GM10847 (cell line): ENCODE results near the gene ARL6IP1.

Experiments used
- POLR2A ChIP-seq: IDR thresholded peaks from 2 replicates; pipeline ENCODE4 v1.6.1; 2011; ENCODE audit not compliant: insufficient read length; ENCODE audit errors: extremely low read depth

The ARL6IP1 gene

GRCh38 chr16:18783430-18784341 is 17.7 kb downstream of the ARL6IP1 start:
- no peak for TF ChIP-seq POLR2A

GRCh38 chr16:18782697-18783429 is 18.5 kb downstream of the ARL6IP1 start:
- TF ChIP-seq POLR2A: no peak
